Calu3 (cell line): ENCODE measurements around the gene BRSK2. TPM values are rescaled to one million over a fixed set of nuclear protein-coding genes. Genes with fewer than 3 reads are reported as not detected.

Experiments
- BruUV-seq: library from RNA; stranded (reverse); fragments of 400-500 nt; replicated peaks from 2 replicates; lab custom pipeline; 2021; lab: Mats Ljungman, UMichigan
- CTCF ChIA-PET: fragments of 300-600 bp; sonication (Branson Sonifier 250); formaldehyde crosslinking; loops from one replicate; lab custom pipeline; 2022; ENCODE audit warnings: antibody characterized with exemption; lab: Charles Lee
- DNase-seq: peaks from one replicate; pipeline ENCODE4 v3.0.0; 2022
- H3K27ac Mint-ChIP-seq: one replicate; pipeline ENCODE4 v1.8.0; 2022; ENCODE audit warnings: mixed read lengths; ENCODE audit not compliant: unreplicated experiment
- H3K27me3 Mint-ChIP-seq: one replicate; pipeline ENCODE4 v1.8.0; 2022; ENCODE audit warnings: mixed read lengths; ENCODE audit not compliant: unreplicated experiment
- H3K36me3 Mint-ChIP-seq: one replicate; pipeline ENCODE4 v1.8.0; 2022; ENCODE audit warnings: mild to moderate bottlenecking, moderate library complexity, mixed read lengths; ENCODE audit not compliant: insufficient read depth, unreplicated experiment
- H3K4me1 Mint-ChIP-seq: one replicate; pipeline ENCODE4 v1.8.0; 2022; ENCODE audit warnings: mild to moderate bottlenecking, low read depth, mixed read lengths; ENCODE audit not compliant: unreplicated experiment
- H3K4me3 Mint-ChIP-seq: one replicate; pipeline ENCODE4 v1.8.0; 2022; ENCODE audit warnings: mild to moderate bottlenecking, low read depth, moderate library complexity, mixed read lengths; ENCODE audit not compliant: unreplicated experiment
- H3K9me3 Mint-ChIP-seq: one replicate; pipeline ENCODE4 v1.8.0; 2022; ENCODE audit warnings: low read depth, mixed read lengths; ENCODE audit not compliant: unreplicated experiment
- intact Hi-C: fragments of 100-400 bp; cut with micrococcal nuclease; formaldehyde crosslinking; loops from one replicate; pipeline ENCODE4 v1.10.0; 2022; ENCODE audit not compliant: unreplicated experiment
- total RNA-seq: library from RNA; stranded (reverse); gene quantifications from 2 replicates; pipeline ENCODE4 v1.2.3, GENCODE V29; 2022
- TF ChIP-seq, protein P1 (sequence below): fragments of 200-600 bp; IDR thresholded peaks from one replicate; pipeline ENCODE4 v1.8.0; 2022; ENCODE audit warnings: antibody characterized with exemption; ENCODE audit not compliant: unreplicated experiment

Gene BRSK2
- total RNA-seq, 1 experiment from 2014 or later: 2.6 TPM

DNA sequence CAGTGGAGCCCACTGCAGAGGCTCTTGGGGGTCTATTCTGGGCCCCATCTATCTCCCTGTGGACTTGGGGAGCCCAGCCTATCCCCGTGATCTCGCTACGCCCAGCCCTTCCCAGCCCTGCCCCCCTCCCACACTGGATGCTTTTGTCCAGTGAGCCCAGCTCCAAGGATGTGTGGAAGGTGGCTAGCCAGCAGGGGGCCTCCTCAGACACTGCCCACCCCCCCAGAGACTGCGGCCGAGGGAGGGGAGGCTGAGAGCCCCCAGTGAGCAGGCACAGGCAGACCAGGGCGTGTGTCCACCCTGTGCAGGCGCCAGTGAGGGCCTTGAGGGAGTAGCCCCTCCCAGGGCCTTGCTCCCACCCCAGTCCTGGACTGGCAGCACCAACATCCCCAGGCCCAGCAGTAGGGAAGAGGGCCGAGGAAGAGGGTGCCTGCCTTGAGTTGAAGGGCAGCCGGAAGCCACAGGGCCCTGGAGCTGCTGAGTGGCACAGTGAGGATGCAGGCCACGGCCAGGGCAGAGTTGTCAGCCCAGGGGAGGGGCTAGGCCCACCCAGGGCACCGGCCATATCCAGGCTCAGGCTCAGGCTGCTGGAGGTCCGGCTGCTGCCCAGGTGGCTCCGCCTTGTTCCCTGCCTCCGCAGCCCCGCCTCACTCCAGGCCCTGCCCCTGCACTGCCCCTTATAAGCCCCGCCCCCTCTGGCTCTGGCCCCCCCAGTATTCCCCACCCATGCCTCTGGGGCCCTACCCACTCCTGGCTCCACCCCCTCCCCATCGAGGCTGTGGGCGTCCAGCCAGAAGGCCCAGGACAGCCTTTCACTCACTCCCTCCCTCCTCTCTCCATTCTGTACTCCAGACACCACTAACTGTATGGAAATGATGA, 68.8 kb downstream of the BRSK2 start:
- TF ChIP-seq, protein P1, sequence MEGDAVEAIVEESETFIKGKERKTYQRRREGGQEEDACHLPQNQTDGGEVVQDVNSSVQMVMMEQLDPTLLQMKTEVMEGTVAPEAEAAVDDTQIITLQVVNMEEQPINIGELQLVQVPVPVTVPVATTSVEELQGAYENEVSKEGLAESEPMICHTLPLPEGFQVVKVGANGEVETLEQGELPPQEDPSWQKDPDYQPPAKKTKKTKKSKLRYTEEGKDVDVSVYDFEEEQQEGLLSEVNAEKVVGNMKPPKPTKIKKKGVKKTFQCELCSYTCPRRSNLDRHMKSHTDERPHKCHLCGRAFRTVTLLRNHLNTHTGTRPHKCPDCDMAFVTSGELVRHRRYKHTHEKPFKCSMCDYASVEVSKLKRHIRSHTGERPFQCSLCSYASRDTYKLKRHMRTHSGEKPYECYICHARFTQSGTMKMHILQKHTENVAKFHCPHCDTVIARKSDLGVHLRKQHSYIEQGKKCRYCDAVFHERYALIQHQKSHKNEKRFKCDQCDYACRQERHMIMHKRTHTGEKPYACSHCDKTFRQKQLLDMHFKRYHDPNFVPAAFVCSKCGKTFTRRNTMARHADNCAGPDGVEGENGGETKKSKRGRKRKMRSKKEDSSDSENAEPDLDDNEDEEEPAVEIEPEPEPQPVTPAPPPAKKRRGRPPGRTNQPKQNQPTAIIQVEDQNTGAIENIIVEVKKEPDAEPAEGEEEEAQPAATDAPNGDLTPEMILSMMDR: peak; percentile 45
- H3K4me1 Mint-ChIP-seq: no peaks in the 10 kb centered on the region
- H3K4me3 Mint-ChIP-seq: no peak overlapping the region
- peak; percentile 17 for DNase-seq
- intact Hi-C loops: no loop called here
- no peak overlapping the region for H3K27ac Mint-ChIP-seq
- H3K36me3 Mint-ChIP-seq: peaks cover 13% of the 10 kb centered on the region
- no peaks in the 10 kb centered on the region for H3K9me3 Mint-ChIP-seq
- no peaks in the 10 kb centered on the region for H3K27me3 Mint-ChIP-seq
- CTCF ChIA-PET: no interaction called here
- no TSS peak for BruUV-seq

DNA sequence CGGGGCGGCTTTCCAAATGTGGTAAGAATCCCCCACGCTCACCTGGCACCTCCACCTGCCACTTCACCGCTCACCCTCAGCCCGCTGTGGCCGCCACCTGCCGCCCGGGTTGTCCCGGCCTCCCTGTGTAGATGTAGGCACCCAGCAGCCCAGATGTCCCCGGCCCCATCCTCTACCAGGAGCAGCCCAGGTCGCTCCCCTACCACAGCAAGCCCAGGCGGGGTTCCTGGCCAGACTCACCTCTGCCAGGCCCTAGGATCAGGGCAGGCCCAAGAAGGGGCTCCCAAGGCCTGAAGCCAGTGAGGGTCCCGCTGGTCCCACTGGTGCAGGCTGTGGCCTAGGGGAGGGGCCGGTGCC, 69.5 kb downstream of the BRSK2 start:
- no peak for DNase-seq
- Mint-ChIP-seq H3K36me3 (peaks cover 13% of the 10 kb centered on the region), H3K4me3 (no peak overlapping the region), H3K27ac (no peak overlapping the region), H3K9me3 (no peaks in the 10 kb centered on the region), H3K27me3 (no peaks in the 10 kb centered on the region), H3K4me1 (no peaks in the 10 kb centered on the region)
- TF ChIP-seq, protein P1: no peak
- BruUV-seq: no TSS peak
- intact Hi-C loops: no loop called here
- CTCF ChIA-PET: no interaction called here

DNA sequence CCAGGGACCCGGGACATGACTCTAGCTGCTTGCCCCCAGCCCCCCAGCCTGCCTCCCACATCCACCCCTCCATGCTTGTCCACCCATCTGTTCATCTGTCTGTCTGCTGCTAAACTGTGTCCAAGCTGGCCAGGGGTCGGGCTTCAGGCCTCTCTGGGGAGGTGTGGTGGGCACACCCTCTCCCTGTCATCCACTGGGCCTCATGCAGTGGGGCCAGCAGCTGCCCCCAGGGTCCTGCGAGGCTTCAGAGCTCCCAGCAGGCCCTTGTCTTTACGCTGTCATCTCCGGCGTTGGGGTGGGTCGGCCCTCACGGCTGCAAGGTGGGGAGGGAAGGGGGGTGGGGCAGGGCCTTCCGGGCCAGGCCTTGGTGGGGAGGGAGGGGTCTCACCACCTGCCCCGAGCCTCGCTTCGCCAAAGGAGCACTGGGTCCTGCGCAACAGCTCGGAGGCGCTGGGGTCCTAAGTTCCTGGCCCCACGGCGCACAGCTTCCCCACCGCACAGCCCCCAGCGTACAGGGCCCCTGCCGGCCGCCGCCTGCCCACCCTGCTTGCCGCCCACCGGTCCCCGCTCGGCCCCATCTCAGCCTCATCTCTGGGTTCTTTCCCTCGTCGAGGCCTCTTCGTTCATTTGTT, 70.1 kb downstream of the BRSK2 start:
- H3K36me3 Mint-ChIP-seq: peaks cover 13% of the 10 kb centered on the region
- no peaks in the 10 kb centered on the region for H3K9me3 Mint-ChIP-seq
- no peak overlapping the region for H3K4me3 Mint-ChIP-seq
- no peak for DNase-seq
- no TSS peak for BruUV-seq
- no peaks in the 10 kb centered on the region for H3K27me3 Mint-ChIP-seq
- TF ChIP-seq, protein P1: no peak
- H3K4me1 Mint-ChIP-seq: no peaks in the 10 kb centered on the region
- no peak overlapping the region for H3K27ac Mint-ChIP-seq
- intact Hi-C loops: no loop called here
- CTCF ChIA-PET: no interaction called here

DNA sequence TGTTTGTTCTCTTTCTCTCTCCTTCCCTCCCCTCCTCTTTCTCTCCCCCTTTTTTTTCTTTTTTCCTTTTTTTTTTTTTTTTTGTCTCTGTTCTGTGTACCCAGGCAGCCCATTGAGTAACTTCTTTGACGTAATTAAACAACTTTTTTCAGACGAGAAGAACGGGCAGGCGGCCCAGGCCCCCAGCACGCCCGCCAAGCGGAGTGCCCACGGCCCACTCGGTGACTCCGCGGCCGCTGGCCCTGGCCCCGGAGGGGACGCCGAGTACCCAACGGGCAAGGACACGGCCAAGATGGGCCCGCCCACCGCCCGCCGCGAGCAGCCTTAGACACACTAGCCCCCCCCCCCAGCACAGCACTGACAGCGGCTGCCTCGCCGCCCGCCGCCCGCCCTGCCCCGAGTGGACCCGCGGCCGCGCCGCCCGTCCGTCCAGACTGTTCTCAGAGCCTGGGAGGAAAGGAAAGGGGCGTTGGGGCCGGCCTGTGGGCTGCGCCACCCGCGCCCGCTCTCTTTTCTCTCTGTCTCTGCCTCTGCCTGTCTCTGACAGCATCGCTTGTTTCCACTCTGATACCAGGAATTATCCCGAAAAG, 70.8 kb downstream of the BRSK2 start:
- no peaks in the 10 kb centered on the region for H3K9me3 Mint-ChIP-seq
- BruUV-seq: no TSS peak
- peaks cover 17% of the 10 kb centered on the region for H3K36me3 Mint-ChIP-seq
- intact Hi-C loops: no loop called here
- DNase-seq: no peak
- CTCF ChIA-PET: no interaction called here
- no peaks in the 10 kb centered on the region for H3K27me3 Mint-ChIP-seq
- H3K27ac Mint-ChIP-seq: no peak overlapping the region
- TF ChIP-seq, protein P1: no peak
- H3K4me1 Mint-ChIP-seq: no peaks in the 10 kb centered on the region
- H3K4me3 Mint-ChIP-seq: no peak overlapping the region
